Motor neuron (in vitro differentiated cells): ENCODE measurements around the gene CTNND2. TPM values are rescaled to one million over a fixed set of nuclear protein-coding genes. Genes with fewer than 3 reads are reported as not detected.

Experiments used
- ATAC-seq, 8 experiments: fragments of 200-7000 bp; cut with Tn5 transposase; replicated peaks in 6 of 8; 2 replicates each; pipeline ENCODE4 v1.8.0; 2021; ENCODE audit warnings: mild to moderate bottlenecking in 8 of 8, moderate library complexity in 8 of 8
- H3K27ac ChIP-seq, 2 donors: fragments of 250-450 bp; sonication (Bioruptor Pico); 2 replicates each; pipeline ENCODE4 v1.9.0; 2021; ENCODE audit warnings: antibody characterized with exemption in 2 of 2, mild to moderate bottlenecking in 2 of 2, moderate library complexity in 1 of 2
- H3K4me1 ChIP-seq, 2 donors: fragments of 250-450 bp; sonication (Bioruptor Pico); replicated peaks in 1 of 2; 2 replicates each; pipeline ENCODE4 v1.6.1; 2021; ENCODE audit warnings: antibody characterized with exemption in 2 of 2, mild to moderate bottlenecking in 2 of 2, moderate library complexity in 1 of 2
- H3K4me3 ChIP-seq, 5 donors: fragments of 250-450 bp; sonication (Bioruptor Pico); 2 replicates each; pipeline ENCODE4 v1.9.0; 2021; ENCODE audit warnings: antibody characterized with exemption in 5 of 5, mild to moderate bottlenecking in 5 of 5, moderate library complexity in 4 of 5
- WGBS, 10 experiments: fragments of 450-650 bp; shearing (Covaris generic); methylation state at CpG; one replicate each; pipeline ENCODE4 v1.0.0; 2022; 5-methylcytosine and 5-hydroxymethylcytosine counted together
- in situ Hi-C, 9 experiments: fragments of 400-800 bp; cut with MboI; loops; one replicate each; pipeline ENCODE4 v1.15.0; 2021; ENCODE audit warnings: low sequenced_read_pairs in 9 of 9, low pct_unique_long_range_greater_than_20kb in 2 of 9; ENCODE audit not compliant: unreplicated experiment in 9 of 9
- total RNA-seq, 8 experiments: library from RNA; unstranded; fragments of 300-600 nt; gene quantifications; 2 replicates each; pipeline versions ENCODE4 v1.2.3 to v1.2.4, GENCODE V29; 2022

CTNND2 gene
- total RNA-seq, 8 experiments from 2014 or later, result 0.51 to 49.9 (median 40.1) TPM

GRCh38 chr5:11793396-11793795, 110.8 kb downstream of the CTNND2 start:
- no peak overlapping the region for H3K4me3 ChIP-seq
- 0 to 100% (median 88%) methylated on average over 1 of the region's 1 CpG; no CpG with 5 or more reads in 6 of the 10 experiments for WGBS, 10 experiments
- in situ Hi-C loops, result no loop called here
- peaks cover 0 to 13% of the 10 kb centered on the region in 2 donors for H3K4me1 ChIP-seq
- no peak for ATAC-seq
- no peak overlapping the region for H3K27ac ChIP-seq

DNA sequence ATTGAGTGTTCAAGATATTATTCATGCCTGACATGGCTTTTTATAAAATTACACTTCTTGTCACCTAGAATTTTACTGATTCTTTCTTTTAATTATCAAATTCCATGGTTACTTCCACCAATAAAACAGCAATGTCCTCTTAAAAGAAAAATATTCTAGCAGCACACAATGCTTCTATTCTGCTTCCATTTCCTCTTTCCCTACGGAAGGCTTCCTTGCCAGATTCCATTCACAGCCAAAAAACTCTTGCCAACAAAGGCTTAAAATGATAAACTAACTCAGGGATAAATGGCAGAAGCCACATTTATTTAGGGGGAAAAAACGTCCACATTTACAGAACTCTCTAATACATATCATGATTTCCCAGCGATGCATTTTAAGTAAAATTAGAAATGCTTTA, 111.6 kb downstream of the CTNND2 start:
- Histone ChIP-seq H3K27ac (no peak overlapping the region), H3K4me1 (peaks cover 0 to 13% of the 10 kb centered on the region in 2 donors), H3K4me3 (no peak overlapping the region)
- no peak for ATAC-seq
- in situ Hi-C loops, result no loop called here
- 19 to 100% (median 71%) methylated on average over 2 to 3 of the region's 3 CpGs; no CpG with 5 or more reads in 2 of the 10 experiments for WGBS, 10 experiments

DNA sequence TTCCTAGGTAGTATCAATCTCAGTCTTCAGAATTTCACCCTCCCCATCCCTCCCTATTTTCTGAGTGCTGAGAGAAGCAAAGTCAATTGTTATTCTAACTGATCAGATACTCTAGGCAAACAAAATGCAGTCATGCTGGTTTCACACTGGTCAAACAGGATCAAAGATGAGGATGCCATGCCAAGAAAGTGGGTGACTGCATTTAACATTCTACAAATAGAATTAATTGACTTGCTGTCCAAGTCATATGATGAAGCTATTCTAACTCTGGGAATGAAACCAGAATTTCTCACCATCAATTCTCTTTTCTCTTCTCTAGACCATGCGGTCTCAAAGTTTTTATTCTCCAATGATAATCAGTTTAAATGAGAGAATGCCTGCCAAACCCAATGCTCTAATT, 112.5 kb downstream of the CTNND2 start:
- peak in 1 of 8 experiments; percentile 43 for ATAC-seq
- Histone ChIP-seq H3K4me3 (no peak overlapping the region), H3K27ac (no peak overlapping the region), H3K4me1 (peaks cover 0 to 13% of the 10 kb centered on the region in 2 donors)
- in situ Hi-C loops, result no loop called here
- 0 to 100% (median 70%) methylated on average over 1 of the region's 1 CpG; no CpG with 5 or more reads in 1 of the 10 experiments for WGBS, 10 experiments

DNA sequence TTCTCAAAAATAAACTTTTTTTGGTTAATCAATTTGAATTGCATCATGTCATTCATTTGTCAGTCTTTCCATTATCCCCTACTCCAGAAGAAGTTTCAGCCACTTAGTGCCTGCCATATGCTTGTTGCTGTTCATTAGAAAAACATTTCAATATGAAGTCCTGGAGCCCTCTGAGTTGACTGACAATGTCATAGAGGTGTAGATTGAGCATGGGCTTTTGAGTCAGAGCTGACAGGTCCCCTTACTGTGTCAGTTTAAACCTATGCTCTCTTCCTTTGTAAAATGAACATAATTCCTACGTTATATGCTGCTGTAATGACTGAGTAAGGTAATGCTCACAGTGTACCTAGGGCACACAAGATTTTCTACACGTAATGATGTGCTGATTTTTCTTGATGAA, 114.0 kb downstream of the CTNND2 start:
- in situ Hi-C loops, result no loop called here
- 0 to 80% (median 53%) methylated on average over 1 to 2 of the region's 2 CpGs; no CpG with 5 or more reads in 2 of the 10 experiments for WGBS, 10 experiments
- ATAC-seq, result no peak
- peaks cover 0 to 13% of the 10 kb centered on the region in 2 donors for H3K4me1 ChIP-seq
- no peak overlapping the region for H3K27ac ChIP-seq
- no peak overlapping the region for H3K4me3 ChIP-seq

DNA sequence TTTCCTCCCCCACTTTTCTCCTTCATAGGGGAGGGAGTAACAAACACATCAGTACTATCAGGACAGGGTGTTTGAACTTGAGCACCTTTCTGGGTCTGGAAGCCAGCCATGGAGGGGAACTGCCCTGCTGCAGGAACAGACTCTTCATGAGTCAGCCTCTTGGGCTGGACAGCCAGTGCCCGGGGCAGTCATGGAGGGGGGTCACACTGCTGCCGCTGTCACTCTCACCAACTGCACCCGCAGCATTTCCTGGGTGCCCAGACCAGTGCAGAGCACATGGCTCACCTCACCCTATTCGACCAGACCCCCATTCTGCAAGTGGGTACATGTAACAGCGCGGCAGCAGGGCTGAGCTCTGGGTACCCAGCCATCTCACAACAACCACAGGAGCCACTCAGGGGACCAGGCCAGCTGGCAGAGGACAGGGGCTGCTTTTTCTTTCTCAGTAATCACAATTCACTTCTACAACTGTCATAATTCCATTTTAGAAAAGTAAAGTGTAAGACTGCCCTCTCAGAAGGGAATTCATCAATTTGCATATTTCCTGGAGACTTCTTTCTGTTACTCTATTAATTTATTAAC, 118.4 kb downstream of the CTNND2 start:
- Histone ChIP-seq H3K4me1 (peaks cover 0 to 3% of the 10 kb centered on the region in 2 donors), H3K4me3 (no peak overlapping the region), H3K27ac (no peak overlapping the region)
- in situ Hi-C loops, result no loop called here
- 38 to 86% (median 76%) methylated on average over 1 to 4 of the region's 6 CpGs; no CpG with 5 or more reads in 5 of the 10 experiments for WGBS, 10 experiments
- ATAC-seq, result no peak

- in situ Hi-C loops, result no loop called here
- ATAC-seq, result no peak
- Histone ChIP-seq H3K4me1 (no peaks in the 10 kb centered on the region), H3K4me3 (no peak overlapping the region), H3K27ac (no peak overlapping the region)
- 7 to 100% (median 47%) methylated on average over 1 to 4 of the region's 4 CpGs; no CpG with 5 or more reads in 2 of the 10 experiments for WGBS, 10 experiments
Measured at GRCh38 chr5:11780641-11781345, 123.5 kb downstream of the CTNND2 start.

GRCh38 chr5:11777096-11777495, 127.2 kb downstream of the CTNND2 start:
- Histone ChIP-seq H3K27ac (no peak overlapping the region), H3K4me1 (no peaks in the 10 kb centered on the region), H3K4me3 (no peak overlapping the region)
- in situ Hi-C loops, result no loop called here
- no peak for ATAC-seq
- 0 to 100% (median 61%) methylated on average over 1 to 2 of the region's 2 CpGs; no CpG with 5 or more reads in 1 of the 10 experiments for WGBS, 10 experiments

- peaks cover 0 to 4% of the 10 kb centered on the region in 2 donors for H3K4me1 ChIP-seq
- in situ Hi-C loops, result no loop called here
- no peak for ATAC-seq
- no peak overlapping the region for H3K4me3 ChIP-seq
- H3K27ac ChIP-seq, result no peak overlapping the region
- WGBS, 10 experiments, result 29 to 100% (median 80%) methylated on average over 1 to 2 of the region's 2 CpGs; no CpG with 5 or more reads in 2 of the 10 experiments
Measured at GRCh38 chr5:11770310-11770709, 133.9 kb downstream of the CTNND2 start.

DNA sequence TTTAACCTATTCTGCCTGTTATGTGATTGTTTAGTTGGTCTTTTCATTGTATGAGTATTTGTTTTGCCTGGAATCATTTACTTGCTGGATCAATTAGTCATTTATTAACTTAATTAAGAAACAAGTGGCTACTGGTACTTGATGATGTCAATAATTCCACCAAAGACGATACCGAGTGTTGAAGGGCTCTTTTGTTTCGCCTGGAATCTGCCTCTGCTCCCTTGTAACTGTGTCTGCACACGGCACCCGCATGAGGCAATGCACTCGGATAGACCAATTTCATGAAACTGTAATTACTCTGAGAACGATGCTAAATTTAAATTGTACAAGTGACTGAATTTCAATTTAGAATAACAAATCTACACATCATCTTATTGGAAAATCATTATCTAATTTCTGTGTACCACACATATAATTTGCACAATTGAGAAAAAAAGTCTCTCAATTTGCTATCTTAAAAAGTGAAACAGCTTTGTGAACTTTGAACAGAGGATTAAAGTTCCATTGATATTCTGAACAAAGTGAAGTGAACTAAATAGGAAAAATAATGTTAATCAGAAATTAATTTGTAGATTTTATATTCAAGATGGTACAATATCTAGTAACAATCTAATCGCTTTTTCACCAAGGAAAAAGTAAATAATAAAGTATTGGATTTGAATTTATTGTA, 143.2 kb downstream of the CTNND2 start:
- Histone ChIP-seq H3K4me1 (peaks cover 0 to 10% of the 10 kb centered on the region in 2 donors), H3K27ac (no peak overlapping the region), H3K4me3 (no peak overlapping the region)
- ATAC-seq, result no peak
- in situ Hi-C loops, result no loop called here
- WGBS, 10 experiments, result 7 to 98% (median 88%) methylated on average over 2 to 8 of the region's 8 CpGs

DNA sequence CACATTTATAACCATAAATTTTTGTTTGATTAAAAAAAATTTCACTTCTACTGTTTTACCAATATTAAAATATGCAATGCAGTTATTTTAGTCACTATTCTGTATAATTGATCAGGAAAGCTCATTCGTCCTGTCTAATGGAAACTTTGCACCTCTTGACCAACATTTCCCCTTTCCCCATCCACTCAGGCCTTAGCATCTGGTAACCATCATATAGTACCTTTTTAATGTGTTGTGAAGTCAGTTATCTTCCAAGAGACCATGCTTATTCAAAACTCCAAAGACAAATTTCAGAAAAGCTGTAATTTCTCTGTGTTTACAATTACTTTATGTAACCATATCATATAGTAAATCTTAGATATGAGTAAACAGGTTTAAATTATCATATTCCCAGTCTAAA, 145.9 kb downstream of the CTNND2 start:
- in situ Hi-C loops, result no loop called here
- WGBS, 10 experiments, result 0 to 100% (median 100%) methylated on average over 1 of the region's 1 CpG; no CpG with 5 or more reads in 7 of the 10 experiments
- Histone ChIP-seq H3K4me3 (no peak overlapping the region), H3K27ac (no peak overlapping the region), H3K4me1 (peaks cover 0 to 10% of the 10 kb centered on the region in 2 donors)
- ATAC-seq, result no peak

- Histone ChIP-seq H3K4me3 (no peak overlapping the region), H3K27ac (no peak overlapping the region), H3K4me1 (peaks cover 0 to 10% of the 10 kb centered on the region in 2 donors)
- in situ Hi-C loops, result no loop called here
- ATAC-seq, result no peak
- 0 to 100% (median 86%) methylated on average over 1 of the region's 1 CpG; no CpG with 5 or more reads in 1 of the 10 experiments for WGBS, 10 experiments
Measured at GRCh38 chr5:11757661-11758060, 146.6 kb downstream of the CTNND2 start.

DNA sequence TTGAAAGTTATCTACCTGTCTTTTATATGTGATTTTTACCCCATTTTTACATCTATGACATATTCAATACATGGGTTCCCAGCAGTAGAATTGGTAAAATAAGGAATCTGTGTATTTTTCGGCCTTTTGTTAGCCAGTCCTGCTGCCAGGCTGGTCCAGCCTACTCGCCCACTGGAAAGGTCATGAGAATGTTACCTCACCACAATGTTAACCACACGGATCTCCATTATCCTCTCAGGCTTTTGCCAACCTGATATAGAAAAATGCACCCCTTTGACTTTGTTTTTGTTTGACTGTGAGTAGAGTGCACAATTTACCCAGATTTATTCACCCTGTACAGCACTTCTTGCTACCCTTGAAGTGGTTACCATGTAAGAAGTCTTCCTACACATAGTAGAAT, 167.2 kb downstream of the CTNND2 start:
- WGBS, 10 experiments, result 0 to 100% (median 72%) methylated on average over 1 to 3 of the region's 3 CpGs; no CpG with 5 or more reads in 2 of the 10 experiments
- no peak for ATAC-seq
- no peak overlapping the region for H3K27ac ChIP-seq
- in situ Hi-C loops, result no loop called here
- peaks cover 0 to 5% of the 10 kb centered on the region in 2 donors for H3K4me1 ChIP-seq
- H3K4me3 ChIP-seq, result no peak overlapping the region

DNA sequence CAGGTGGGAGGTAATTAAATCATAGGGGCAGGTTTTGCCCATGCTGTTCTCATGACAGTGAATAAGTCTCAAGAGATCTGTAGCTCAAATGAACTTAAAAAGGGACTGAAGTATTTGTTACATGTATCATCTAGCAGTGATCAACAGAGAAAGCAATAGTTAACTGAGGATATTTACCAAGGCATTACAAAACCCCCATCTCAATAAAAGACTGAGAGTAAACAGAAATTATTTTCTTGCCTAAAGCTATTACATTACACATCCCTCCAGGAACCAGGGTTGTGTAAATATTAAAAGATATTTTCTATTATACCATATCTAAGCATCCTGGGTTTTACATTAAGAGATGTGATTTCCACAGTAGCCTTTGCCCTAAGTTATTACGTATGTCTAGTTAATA, 169.9 kb downstream of the CTNND2 start:
- Histone ChIP-seq H3K27ac (no peak overlapping the region), H3K4me3 (no peak overlapping the region), H3K4me1 (peaks cover 0 to 5% of the 10 kb centered on the region in 2 donors)
- WGBS, 10 experiments, result 0 to 100% (median 95%) methylated on average over 1 of the region's 1 CpG; no CpG with 5 or more reads in 2 of the 10 experiments
- in situ Hi-C loops, result no loop called here
- no peak for ATAC-seq
